HEK293T (cell line): ENCODE results near the gene SLC25A19.

Source experiments
- ARNT ChIP-seq: fragments of 450-650 bp; IDR thresholded peaks from 2 replicates; pipeline ENCODE4 v1.6.1; 2017; ENCODE audit warnings: mild to moderate bottlenecking
- BHLHE40 ChIP-seq: fragments of 450-650 bp; IDR thresholded peaks from 2 replicates; pipeline ENCODE4 v1.6.1; 2016; ENCODE audit warnings: mild to moderate bottlenecking, moderate library complexity, borderline replicate concordance
- ELF4 ChIP-seq: fragments of 450-650 bp; IDR thresholded peaks from 2 replicates; pipeline ENCODE4 v1.6.1; 2017; ENCODE audit warnings: antibody characterized with exemption
- FOXA1 ChIP-seq: fragments of 450-650 bp; IDR thresholded peaks from 2 replicates; pipeline ENCODE4 v1.6.1; 2016; ENCODE audit warnings: mild to moderate bottlenecking
- FOXK2 ChIP-seq: fragments of 450-650 bp; IDR thresholded peaks from 2 replicates; pipeline ENCODE4 v1.6.1; 2016; ENCODE audit warnings: mild to moderate bottlenecking
- FOXM1 ChIP-seq: fragments of 450-650 bp; IDR thresholded peaks from 2 replicates; pipeline ENCODE4 v1.6.1; 2017; ENCODE audit warnings: mild to moderate bottlenecking, borderline replicate concordance
- HDGF ChIP-seq: fragments of 450-650 bp; IDR thresholded peaks from 2 replicates; pipeline ENCODE4 v1.6.1; 2017; ENCODE audit warnings: antibody characterized with exemption, borderline replicate concordance
- NFRKB ChIP-seq: fragments of 450-650 bp; IDR thresholded peaks from 2 replicates; pipeline ENCODE4 v1.6.1; 2016; ENCODE audit warnings: mild to moderate bottlenecking, moderate library complexity
- SP1 ChIP-seq: fragments of 450-650 bp; IDR thresholded peaks from 2 replicates; pipeline ENCODE4 v1.6.1; 2017
- SUZ12 ChIP-seq: fragments of 450-650 bp; IDR thresholded peaks from 2 replicates; pipeline ENCODE4 v1.6.1; 2016; ENCODE audit warnings: mild to moderate bottlenecking
- TARDBP ChIP-seq: fragments of 450-650 bp; IDR thresholded peaks from 2 replicates; pipeline ENCODE4 v1.6.1; 2016
- ZNF384 ChIP-seq: fragments of 450-650 bp; IDR thresholded peaks from 2 replicates; pipeline ENCODE4 v1.6.1; 2016
- TF ChIP-seq, protein P1 (sequence below): fragments of 450-650 bp; IDR thresholded peaks from 2 replicates; pipeline ENCODE4 v1.6.1; 2016

DNA sequence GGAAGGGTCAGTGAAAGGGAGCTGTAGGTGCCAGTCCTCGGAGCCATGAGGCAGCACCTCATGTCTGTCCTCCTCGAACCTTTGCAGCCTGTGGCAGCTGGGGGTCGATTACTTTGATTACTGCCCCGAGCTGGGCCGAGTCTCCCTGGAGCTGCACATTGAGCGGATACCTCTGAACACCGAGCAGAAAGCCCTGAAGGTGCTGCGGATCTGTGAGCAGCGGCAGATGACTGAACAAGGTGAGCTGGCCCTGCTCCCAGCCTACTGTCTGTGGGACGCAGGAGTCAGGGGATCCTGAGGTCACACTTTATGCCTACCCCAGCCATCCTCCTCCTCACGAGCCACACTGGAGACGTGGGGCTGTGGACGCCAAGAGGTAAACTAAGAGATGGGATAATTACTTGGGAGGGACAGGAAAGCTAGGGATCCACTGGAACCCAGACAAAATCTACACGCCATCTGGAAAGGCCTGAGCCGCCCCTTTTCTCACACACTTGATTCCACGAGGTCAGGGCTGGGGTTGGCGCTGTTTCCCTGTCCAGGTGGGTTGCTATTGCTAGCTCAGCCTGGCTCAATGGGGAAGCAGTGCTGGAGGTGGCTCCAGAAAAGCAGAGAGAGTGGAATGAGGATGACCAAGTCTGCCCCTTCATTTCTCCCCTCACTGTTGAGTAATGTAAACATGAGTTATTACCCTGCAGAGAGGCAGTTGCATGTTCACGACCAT, 57.3 kb downstream of the SLC25A19 start:
- no peak for TF ChIP-seq NFRKB
- TF ChIP-seq SUZ12, result no peak
- no peak for TF ChIP-seq BHLHE40
- no peak for TF ChIP-seq FOXM1
- no peak for TF ChIP-seq TARDBP
- TF ChIP-seq SP1, result no peak
- TF ChIP-seq, protein P1, sequence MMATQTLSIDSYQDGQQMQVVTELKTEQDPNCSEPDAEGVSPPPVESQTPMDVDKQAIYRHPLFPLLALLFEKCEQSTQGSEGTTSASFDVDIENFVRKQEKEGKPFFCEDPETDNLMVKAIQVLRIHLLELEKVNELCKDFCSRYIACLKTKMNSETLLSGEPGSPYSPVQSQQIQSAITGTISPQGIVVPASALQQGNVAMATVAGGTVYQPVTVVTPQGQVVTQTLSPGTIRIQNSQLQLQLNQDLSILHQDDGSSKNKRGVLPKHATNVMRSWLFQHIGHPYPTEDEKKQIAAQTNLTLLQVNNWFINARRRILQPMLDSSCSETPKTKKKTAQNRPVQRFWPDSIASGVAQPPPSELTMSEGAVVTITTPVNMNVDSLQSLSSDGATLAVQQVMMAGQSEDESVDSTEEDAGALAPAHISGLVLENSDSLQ, result no peak
- TF ChIP-seq ZNF384, result no peak
- TF ChIP-seq HDGF, result no peak
- no peak for TF ChIP-seq ARNT
- no peak for TF ChIP-seq ELF4
- no peak for TF ChIP-seq FOXK2
- TF ChIP-seq FOXA1, result no peak
